ENCODE measurements around the gene AHNAK2.

- TF ChIP-seq CTCF (IDR thresholded peaks at IDR 0.05): no peak
- no peak for TF ChIP-seq POLR2AphosphoS5 (IDR thresholded peaks at IDR 0.05)
- TF ChIP-seq POLR2A (IDR thresholded peaks at IDR 0.05): no peak
Observed at GRCh38 chr14:105026033-105026785, 48.0 kb upstream of the AHNAK2 start.

Measured in upper lobe of left lung (tissue), 4 donors.